ENCODE data around the gene HS1BP3. TPM values are rescaled to one million over a fixed set of nuclear protein-coding genes. Genes with fewer than 3 reads are reported as not detected.

The HS1BP3 gene
- total RNA-seq, 3 donors from 2014 or later (not counting 1 experiment from before 2014, with no cell fraction given), result 17.4 to 25.7 (median 22.8) TPM

- no peak for DNase-seq
- peaks cover 32% of the 10 kb centered on the region for H3K4me1 ChIP-seq (ENCODE audit: control insufficient read depth, insufficient read depth, low read length)
- intact Hi-C loops (cut with micrococcal nuclease), result no loop called here
- WGBS (ENCODE audit: insufficient coverage), result 4% methylated on average over 49 of the region's 49 CpGs
- no peak overlapping the region for H3K27ac Mint-ChIP-seq
- no peaks in the 10 kb centered on the region for H3K9me3 Mint-ChIP-seq
- peaks cover 57 to 58% of the 10 kb centered on the region in 2 donors for H3K27me3 Mint-ChIP-seq (ENCODE audit: low read depth in 2 of 2)
- peaks cover 0 to 6% of the 10 kb centered on the region in 2 donors for H3K4me1 Mint-ChIP-seq
- H3K9me3 ChIP-seq (ENCODE audit: control insufficient read depth, insufficient read depth, low read length), result no peaks in the 10 kb centered on the region
- no peak overlapping the region for H3K27ac ChIP-seq (ENCODE audit: low read length)
- peaks cover 59% of the 10 kb centered on the region for H3K27me3 ChIP-seq (ENCODE audit: control insufficient read depth, insufficient read depth, low read length)
- H3K36me3 Mint-ChIP-seq, result no peaks in the 10 kb centered on the region
- H3K4me3 ChIP-seq (ENCODE audit: low read length), result peak overlapping the region; percentile 35
- peak overlapping the region; percentile 81 for H3K4me3 Mint-ChIP-seq
- no peaks in the 10 kb centered on the region for H3K36me3 ChIP-seq (ENCODE audit: control insufficient read depth, insufficient read depth, low read length)
- ATAC-seq, result no peak
- TF ChIP-seq, protein P1, sequence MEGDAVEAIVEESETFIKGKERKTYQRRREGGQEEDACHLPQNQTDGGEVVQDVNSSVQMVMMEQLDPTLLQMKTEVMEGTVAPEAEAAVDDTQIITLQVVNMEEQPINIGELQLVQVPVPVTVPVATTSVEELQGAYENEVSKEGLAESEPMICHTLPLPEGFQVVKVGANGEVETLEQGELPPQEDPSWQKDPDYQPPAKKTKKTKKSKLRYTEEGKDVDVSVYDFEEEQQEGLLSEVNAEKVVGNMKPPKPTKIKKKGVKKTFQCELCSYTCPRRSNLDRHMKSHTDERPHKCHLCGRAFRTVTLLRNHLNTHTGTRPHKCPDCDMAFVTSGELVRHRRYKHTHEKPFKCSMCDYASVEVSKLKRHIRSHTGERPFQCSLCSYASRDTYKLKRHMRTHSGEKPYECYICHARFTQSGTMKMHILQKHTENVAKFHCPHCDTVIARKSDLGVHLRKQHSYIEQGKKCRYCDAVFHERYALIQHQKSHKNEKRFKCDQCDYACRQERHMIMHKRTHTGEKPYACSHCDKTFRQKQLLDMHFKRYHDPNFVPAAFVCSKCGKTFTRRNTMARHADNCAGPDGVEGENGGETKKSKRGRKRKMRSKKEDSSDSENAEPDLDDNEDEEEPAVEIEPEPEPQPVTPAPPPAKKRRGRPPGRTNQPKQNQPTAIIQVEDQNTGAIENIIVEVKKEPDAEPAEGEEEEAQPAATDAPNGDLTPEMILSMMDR (IDR thresholded peaks at IDR 0.05), result no peak
Measured at GRCh38 chr2:20665243-20666004, 14.5 kb upstream of the HS1BP3 start.

GRCh38 chr2:20664431-20665242, 13.7 kb upstream of the HS1BP3 start:
- H3K9me3 ChIP-seq (ENCODE audit: control insufficient read depth, insufficient read depth, low read length), result no peaks in the 10 kb centered on the region
- peak overlapping the region; percentile 28 for H3K4me3 Mint-ChIP-seq
- peaks cover 59 to 62% of the 10 kb centered on the region in 2 donors for H3K27me3 Mint-ChIP-seq (ENCODE audit: low read depth in 2 of 2)
- peaks cover 27% of the 10 kb centered on the region for H3K4me1 ChIP-seq (ENCODE audit: control insufficient read depth, insufficient read depth, low read length)
- H3K27ac ChIP-seq (ENCODE audit: low read length), result no peak overlapping the region
- no peak overlapping the region for H3K4me3 ChIP-seq (ENCODE audit: low read length)
- intact Hi-C loops (cut with micrococcal nuclease), result no loop called here
- no peak for ATAC-seq
- TF ChIP-seq, protein P1 (IDR thresholded peaks at IDR 0.05), result no peak
- no peak overlapping the region for H3K27ac Mint-ChIP-seq
- peaks cover 52% of the 10 kb centered on the region for H3K27me3 ChIP-seq (ENCODE audit: control insufficient read depth, insufficient read depth, low read length)
- H3K4me1 Mint-ChIP-seq, result peaks cover 0 to 6% of the 10 kb centered on the region in 2 donors
- H3K36me3 ChIP-seq (ENCODE audit: control insufficient read depth, insufficient read depth, low read length), result no peaks in the 10 kb centered on the region
- H3K9me3 Mint-ChIP-seq, result no peaks in the 10 kb centered on the region
- WGBS (ENCODE audit: insufficient coverage), result 52% methylated on average over 17 of the region's 17 CpGs
- DNase-seq, result no peak
- H3K36me3 Mint-ChIP-seq, result no peaks in the 10 kb centered on the region

DNA sequence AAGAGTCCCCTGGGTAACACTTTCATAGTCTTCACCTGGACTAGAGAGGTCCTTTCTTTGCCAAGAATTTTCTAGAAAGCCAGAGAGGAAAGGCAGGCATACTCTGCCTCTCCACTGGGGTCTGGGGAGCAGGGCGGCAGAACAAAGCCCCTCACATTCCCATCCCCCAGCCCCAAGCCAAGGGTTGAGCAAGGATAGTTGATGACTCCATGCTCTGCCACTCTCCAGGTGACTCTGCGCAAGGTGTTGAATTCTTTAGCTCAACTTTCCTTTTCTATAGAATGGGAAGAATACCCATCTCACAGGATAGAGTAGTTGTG, 13.1 kb upstream of the HS1BP3 start:
- no peaks in the 10 kb centered on the region for H3K9me3 ChIP-seq (ENCODE audit: control insufficient read depth, insufficient read depth, low read length)
- DNase-seq (no peak), ATAC-seq (no peak)
- WGBS (ENCODE audit: insufficient coverage), result 100% methylated on average over 1 of the region's 2 CpGs
- H3K4me3 ChIP-seq (ENCODE audit: low read length), result no peak overlapping the region
- TF ChIP-seq, protein P1 (IDR thresholded peaks at IDR 0.05), result no peak
- H3K27ac ChIP-seq (ENCODE audit: low read length), result no peak overlapping the region
- peaks cover 46% of the 10 kb centered on the region for H3K27me3 ChIP-seq (ENCODE audit: control insufficient read depth, insufficient read depth, low read length)
- intact Hi-C loops (cut with micrococcal nuclease), result no loop called here
- peaks cover 24% of the 10 kb centered on the region for H3K4me1 ChIP-seq (ENCODE audit: control insufficient read depth, insufficient read depth, low read length)
- no peak overlapping the region for H3K27ac Mint-ChIP-seq
- H3K36me3 ChIP-seq (ENCODE audit: control insufficient read depth, insufficient read depth, low read length), result no peaks in the 10 kb centered on the region
- peaks cover 0 to 6% of the 10 kb centered on the region in 2 donors for H3K4me1 Mint-ChIP-seq
- no peaks in the 10 kb centered on the region for H3K36me3 Mint-ChIP-seq
- no peaks in the 10 kb centered on the region for H3K9me3 Mint-ChIP-seq
- H3K27me3 Mint-ChIP-seq (ENCODE audit: low read depth in 2 of 2), result peaks cover 62 to 64% of the 10 kb centered on the region in 2 donors
- H3K4me3 Mint-ChIP-seq, result no peak overlapping the region

All from natural killer cell (primary cell).